Measurements from ENCODE around the gene EME2.
"Not testable (repeated sequence)": the region's sequence is repeated elsewhere in the genome, so short reads cannot be mapped to it uniquely, and the experiment has no call there.

The EME2 gene, protein sequence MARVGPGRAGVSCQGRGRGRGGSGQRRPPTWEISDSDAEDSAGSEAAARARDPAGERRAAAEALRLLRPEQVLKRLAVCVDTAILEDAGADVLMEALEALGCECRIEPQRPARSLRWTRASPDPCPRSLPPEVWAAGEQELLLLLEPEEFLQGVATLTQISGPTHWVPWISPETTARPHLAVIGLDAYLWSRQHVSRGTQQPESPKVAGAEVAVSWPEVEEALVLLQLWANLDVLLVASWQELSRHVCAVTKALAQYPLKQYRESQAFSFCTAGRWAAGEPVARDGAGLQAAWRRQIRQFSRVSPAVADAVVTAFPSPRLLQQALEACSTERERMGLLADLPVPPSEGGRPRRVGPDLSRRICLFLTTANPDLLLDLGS

DNA sequence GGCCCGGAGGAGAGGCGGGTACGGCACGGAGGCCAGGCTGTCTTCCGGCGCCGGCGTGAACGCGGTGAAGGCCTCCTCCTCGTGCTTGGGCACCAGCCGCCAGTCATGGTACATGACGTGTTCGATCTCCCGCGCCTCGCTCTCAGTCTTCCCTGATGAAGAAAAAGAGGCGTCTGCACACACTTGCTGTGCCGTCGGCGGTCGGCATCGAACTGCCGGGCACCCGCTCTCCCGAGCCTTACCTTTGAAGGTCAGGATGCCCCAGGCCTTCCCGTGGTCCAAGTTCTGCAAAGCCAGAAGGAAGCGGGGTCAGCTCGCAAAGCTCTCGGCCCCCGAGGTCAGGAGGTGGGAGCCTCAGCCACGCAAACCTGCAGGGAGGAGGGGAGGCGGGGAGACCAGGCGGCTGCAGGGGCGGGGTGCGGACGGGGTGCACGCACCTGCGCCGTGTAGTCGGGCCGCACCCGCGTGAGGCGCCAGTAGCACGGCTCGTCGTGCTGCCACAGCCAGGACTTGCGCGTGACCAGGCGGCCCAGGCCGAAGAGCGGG, at the start of gene EME2:
Gene EME2 (plus strand): TSS at position 449 of the 546 bp plus-strand sequence. CDS start 418 bp downstream, outside the sequence.
- DNase-seq, result no peak

DNA sequence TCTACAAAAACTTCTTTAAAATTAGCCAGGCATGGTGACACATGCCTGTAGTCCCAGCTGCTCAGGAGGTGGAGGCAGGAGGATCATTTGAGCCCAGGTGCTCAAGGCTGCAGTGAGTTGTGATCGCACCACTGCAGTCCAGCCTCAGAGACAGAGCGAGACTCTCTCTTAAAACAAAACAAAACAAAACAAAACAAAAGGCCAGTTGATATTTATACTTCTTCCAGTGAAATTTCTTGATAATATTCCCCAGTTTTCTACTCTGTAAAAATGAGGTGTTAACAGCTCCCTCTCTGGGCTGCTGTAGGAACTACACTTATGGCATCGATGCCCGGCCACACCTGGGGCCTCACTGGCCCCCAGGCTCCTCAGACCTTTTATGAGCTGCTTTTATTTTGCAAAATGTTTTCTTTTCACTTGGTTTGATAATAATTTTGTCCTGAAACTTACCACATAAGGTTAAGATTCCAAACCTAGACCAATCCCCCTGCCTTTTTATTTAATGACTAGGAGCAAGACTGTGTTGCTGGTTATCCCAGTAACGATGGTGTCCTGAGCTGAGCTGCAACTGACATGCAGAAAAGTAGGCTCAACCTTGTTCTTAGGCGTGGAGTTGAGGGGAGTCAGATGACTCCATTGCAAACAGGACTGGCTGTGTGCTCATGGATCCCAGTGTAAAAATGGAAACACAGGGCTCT, 49.0 kb upstream of the EME2 start:
- no peak for DNase-seq

DNA sequence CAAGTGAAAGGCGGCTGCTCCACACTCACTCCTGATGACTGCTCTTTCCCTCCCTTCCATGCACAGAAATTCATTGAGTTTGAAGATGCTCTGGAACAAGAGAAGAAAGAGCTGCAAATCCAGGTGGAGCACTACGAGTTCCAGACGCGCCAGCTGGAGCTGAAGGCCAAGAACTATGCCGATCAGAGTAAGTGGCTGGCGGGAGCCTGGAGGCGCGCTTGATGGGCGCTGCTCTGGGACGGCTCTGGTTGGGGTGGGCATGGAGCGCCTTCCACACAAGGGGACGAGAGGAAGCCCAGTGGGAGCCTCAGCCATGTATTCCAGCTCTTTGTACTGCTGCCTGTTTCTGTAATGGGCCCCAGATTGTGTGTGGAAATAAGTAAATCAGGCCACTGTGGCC, 48.1 kb upstream of the EME2 start:
- no peak for DNase-seq

DNA sequence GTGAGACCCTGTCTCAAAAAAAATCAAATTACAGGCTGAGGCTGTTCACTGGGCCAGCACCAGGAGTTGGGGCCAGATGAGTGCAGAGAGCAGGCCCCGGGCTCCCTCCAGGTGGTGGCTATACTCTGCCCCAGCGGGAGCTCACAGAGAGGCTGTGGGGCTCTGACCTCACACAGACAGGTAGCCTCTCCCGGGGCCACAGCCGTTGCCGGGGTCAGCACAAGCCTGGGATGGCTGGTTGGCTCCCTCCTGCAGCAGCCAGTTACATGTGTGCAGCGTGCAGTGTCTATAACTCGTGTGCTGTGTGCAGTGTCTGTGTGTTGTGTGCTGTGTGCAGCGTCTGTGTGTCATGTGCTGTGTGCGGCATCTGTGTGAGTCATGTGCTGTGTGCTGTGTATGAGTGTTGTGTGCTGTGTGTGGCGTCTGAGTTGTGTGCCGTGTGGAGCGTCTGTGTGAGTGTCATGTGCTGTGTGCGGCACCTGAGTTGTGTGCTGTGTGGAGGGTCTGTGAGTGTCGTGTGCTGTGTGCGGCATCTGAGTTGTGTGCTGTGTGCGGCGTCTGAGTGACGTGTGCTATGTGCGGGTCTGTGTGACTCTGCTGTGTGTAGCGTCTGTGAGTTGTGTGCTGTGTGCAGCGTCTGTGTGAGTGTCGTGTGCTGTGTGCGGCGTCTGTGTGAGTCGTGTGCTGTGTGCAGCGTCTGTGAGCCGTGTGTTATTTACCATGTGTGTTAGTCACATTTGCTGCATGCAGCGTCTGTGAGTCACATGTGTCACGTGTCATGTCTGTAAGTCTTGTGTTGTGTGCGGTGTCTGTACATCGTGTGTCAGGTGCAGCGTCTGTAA, 45.7 kb upstream of the EME2 start:
- DNase-seq, result no peak

DNA sequence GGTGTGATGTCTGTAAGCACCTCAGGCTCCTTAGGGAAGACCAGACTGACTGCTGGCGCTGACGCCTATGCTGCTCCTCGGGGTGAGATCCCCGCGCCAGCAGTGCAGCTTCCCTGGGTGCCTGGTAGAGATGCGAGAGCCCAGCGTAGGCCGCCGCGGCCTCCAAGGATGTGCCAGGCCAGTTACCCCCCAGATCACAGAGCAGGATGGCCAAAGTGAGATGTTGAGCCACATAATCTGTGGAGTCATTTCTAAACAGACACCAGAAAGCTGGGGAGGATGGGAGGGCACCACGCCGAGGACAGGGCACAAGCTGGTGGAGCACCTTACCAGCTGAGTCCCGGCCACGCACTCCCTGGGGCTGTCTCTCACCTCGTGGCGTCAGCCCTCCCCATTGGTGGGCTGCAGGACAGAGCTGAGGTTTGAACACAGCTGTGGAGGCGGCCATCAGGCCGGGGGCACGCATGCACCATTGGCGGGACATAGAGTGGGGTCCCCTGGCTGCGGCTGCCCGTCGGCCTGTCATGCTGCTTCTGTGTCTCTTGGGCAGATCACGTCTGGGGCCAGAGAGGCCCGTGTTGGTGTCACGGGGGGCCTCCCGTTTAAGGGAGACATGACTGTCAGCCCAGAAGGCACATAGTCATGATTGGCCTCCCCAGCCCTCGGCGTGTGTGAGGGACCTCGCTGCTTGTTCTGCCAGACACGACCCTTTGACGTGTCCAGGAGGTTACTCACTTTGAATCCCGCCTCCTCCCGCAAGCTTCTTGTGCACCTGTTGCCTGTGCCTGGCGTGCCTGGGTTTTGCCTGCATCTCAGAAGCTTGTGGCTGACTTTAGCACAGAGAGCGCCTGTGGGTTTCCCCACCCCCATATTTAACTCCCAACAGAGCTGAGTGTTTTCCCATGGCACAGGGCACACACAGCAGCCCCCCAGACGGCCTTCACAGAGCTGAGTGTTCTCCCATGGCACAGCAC, 44.7 kb upstream of the EME2 start:
- no peak for DNase-seq

DNA sequence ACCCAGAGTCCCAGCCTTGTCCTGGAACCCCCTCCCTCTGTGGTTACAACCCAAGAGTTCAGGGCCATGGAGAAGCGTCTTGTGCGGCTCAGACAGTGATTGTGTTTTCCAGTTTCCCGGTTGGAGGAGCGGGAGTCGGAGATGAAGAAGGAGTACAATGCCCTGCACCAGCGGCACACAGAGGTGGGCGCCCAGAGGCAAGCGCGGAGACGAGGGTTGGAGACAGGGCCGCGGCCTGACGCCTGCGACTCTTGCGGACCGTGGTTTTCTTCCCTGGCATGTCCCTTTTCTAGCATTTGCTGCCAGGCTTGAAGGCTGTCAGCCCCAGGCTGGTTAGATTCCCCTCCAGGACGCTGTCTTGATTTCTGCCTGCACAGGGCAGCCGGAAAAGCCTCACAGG, 43.6 kb upstream of the EME2 start:
- no peak for DNase-seq

DNA sequence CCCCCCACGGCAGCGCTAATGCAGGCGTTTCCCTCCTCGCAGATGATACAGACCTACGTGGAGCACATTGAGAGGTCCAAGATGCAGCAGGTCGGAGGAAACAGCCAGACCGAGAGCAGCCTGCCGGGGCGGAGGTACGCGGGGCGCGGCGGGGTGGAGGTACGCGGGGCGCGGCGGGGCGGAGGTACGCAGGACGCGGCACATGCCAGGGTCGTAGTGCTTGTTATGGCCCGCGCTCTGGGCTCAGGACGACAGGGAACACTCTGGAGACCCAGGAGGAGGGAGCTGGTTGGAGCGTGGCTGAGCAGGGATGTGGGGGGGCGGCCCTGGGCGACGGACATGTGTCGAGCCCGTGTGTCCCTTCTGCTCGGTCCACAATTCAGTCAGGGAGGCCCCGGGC, 43.2 kb upstream of the EME2 start:
- no peak for DNase-seq

DNA sequence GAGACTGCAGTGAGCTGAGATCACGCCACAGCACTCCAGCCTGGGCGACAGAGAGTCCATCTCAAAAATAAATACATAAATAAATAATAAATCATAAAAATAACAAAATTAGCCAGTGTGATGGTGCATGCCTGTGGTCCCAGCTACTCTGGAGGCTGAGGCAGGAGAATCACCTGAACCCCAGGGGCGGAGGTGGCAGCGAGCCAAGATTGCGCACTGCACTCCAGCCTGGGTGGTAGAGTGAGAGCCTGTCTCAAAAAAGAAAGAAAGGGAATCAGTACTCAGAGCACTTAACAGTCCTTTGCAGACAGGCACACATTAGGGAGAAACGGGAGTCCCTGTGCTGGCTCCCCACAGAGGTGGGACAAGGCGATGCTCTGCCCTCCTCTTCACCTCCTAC, 41.5 kb upstream of the EME2 start:
- no peak for DNase-seq

DNA sequence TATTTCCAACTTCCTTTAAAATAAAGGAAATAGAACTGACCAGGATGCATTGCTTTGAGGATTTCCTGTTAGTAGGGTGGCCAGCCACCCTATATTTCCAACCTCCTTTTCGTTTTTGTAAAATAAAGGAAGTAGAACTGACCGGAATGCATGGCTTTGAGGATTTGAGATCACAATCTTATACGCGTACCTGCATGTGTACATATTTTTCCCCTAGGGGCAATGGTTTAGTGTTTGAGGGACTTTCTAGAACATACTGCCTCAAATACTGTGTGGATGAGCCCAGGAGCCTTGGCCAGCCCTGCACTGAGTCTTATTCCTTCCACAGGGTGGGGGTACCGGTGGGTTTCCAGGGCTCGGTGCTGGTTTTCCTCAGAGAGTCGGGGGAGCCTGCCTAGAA, 41.0 kb upstream of the EME2 start:
- DNase-seq, result no peak

DNA sequence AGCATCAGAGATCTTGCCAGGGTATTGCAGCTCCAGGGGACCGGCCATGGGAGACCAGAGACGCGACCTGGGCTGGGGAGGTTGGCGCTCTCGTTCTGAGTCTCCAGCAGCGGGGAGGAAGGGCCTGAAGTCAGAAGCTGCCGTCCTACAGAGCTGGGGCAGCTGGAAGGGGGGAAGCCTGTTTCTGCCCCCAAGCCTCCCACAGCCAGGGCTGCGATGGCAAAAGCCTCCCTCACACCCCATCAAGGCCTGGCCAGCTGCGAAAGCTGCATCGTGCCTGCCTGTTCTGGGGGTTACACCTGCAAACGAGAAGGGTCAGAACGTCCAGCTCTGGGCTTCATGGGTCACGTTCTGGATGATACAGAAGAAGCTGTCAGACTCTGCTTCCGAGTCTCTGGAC, 40.5 kb upstream of the EME2 start:
- no peak for DNase-seq

DNA sequence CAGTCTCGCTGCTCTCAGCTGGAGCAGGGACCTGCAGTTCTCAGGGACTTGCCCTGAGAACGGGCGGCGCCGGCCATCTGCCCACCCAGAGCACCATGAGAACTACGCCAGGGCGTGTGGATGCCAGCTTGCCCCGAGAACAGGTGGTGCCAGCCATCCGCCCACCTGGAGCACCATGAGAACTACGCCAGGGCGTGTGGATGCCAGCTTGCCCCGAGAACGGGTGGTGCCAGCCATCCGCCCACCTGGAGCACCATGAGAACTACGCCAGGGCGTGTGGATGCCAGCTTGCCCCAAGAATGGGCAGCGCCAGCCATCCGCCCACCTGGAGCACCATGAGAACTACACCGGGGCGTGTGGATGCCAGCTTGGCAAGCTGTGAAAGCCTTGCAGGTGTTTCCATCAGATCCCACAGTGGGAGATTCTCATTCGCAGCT, 40.0 kb upstream of the EME2 start:
- not testable (repeated sequence) for DNase-seq

DNA sequence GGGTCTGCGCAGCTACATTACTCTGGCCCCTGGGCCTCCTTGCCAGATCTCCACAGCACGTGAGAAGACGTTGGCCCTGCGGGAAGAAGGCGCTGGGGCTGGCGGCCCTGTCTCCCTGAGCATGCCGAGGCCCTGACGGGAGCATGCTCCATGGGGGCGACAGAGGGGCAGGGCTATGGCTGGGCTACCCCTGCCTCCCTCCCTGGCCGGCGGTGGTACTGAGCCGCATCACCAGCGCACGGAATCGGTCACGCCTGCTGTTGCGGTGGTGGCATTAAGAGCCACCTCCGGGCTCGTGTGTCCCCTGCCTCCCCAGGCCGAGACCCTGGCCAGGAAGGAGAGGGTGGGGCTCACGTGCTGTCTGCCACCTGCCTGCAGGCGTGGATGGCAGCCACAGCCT, 38.5 kb upstream of the EME2 start:
- no peak for DNase-seq

DNA sequence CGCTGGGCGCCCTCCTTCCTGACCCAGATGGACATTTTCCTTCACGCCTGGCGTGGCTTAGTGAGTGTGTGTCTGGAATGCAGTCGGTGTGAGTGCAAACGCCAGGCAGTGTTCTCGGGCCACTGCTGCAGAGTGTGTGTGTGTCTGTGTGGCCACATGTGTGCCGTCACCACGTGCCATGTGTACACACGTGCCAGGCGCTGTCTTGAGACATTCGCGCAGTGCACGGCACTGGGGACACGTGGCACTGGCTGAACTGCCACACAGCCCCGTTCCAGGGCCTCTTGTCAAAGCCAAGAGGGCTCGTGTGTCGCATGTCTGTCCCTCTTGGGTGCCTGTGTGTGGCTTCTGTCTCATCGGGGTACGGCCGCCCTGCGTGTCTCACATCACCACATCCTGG, 37.8 kb upstream of the EME2 start:
- DNase-seq, result no peak

DNA sequence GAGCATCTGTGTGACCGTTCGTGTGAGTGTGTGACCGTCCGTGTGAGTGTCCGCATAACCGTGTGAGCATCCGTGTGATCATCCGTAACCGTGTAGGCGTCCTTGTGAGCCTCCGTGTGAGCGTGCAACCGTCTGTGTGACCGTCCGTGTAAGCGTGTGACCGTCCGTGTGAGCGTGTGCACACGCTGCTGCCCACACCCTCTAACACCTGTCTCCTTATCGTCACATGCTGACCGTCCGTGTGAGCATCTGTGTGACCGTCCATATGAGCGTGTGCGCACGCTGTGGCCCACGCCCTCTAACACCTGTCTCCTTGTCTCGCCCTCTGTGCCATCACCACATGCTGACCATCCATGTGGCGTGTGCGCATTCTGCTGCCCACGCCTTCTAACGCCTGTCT, 32.4 kb upstream of the EME2 start:
- DNase-seq, result no peak

DNA sequence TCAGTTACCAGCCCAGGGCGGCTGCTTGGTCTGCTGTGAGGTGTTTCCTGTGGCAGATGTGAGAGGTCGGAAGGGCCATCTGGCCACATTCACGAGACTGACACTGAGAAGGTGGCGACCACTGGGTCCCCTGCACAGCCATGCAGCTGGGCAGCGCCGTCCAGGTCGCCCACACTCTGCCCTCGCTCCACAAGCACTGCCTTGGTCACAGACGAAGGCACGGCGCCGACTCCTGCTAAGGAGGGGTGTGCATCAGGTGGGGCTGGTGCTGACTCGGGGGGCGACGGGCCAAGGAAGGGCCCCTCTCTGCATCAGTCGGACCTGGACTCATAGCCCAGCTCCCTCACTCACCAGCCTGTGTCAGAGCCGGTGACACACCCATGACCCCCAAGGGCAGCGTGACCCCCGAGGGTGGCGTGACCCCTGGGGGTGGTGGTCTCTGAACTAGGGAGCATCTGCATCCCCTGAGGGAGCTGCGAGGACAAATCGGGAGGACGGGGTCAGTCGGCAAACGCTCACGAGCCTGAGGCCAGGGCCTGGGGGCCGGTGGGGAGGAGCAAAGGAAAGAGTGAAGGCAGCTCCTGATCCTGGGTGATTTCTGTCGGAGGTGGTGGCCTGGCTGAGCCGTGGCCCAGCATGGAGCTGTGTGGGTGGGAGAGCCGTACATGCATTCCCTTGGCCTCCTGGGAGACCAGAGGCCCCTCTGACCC, 31.7 kb upstream of the EME2 start:
- no peak for DNase-seq

DNA sequence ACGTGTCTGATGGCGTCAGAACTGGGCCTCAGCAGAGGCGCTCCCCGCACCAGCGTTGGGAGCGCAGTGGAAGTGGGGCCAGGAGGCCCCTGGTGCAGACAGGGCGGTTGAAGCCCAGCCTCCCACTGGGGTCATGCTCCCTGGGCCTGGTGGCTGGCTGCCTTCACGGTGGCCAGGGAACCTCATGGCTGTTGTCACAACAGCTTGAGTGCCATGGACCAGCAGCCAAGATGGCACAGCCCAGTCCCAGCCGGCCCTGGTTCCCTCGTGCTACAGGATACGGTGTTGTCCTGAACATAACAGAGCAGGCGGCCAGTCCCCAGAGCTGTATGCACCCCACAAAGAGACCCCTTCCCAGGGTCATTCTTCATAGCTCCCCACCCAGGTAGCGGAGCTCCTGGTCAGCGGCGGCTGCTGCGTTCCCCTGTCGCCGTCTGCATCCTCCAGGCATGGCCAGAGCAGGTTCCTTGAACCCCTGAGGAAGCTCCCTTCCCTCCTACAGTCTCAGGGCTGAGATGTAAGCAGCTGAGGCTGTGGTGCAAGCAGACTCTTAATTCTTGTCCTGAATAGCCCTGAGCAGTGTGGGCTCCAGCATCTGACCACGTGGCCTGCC, 31.0 kb upstream of the EME2 start:
- DNase-seq, result no peak

DNA sequence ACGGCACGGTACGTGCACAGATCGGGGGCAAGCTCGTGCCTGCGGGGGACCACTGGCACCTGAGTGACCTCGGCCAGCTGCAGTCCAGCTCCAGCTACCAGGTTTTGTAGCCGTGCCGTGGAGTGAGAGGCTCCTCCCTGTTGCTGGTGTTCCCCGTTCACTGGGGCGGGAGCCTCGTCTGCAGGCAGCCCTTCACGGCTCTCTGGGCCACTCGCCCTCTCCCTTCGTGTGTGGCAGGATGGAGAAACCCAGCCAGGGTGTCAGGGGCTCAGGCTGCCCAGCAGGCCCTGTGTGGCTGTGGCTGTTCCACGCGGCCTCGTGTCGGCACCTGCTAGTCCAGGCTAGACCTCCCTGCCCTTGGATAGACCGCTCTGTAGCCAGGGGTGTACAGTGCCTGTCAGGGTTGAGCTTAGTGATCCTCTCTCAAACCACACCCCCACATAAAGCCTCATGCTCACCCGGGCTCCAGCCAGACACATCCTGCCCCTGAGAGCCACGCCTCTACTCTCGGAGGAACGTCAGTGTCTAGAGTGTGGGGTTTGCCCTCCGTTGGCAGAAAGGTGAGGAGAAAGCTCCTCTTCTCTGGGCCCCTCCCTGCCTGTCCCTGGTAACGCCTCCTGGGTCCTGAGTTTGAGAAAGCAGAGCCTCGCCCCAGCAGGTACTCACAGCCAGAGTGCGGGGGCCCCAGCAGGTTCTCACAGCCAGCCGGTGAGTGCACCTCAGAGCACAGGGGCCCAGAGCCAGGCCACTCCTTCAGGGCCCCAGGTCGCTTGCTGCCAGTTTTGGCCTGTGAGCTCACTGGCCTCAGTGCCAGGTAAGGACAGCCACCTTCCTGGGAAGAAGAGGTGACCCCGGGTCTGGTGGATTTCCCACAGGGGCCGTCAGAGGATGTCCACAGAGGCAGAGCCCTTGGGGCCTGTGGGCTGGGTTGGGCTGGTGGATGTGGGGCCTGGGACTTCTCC, 29.0 kb upstream of the EME2 start:
- no peak for DNase-seq

DNA sequence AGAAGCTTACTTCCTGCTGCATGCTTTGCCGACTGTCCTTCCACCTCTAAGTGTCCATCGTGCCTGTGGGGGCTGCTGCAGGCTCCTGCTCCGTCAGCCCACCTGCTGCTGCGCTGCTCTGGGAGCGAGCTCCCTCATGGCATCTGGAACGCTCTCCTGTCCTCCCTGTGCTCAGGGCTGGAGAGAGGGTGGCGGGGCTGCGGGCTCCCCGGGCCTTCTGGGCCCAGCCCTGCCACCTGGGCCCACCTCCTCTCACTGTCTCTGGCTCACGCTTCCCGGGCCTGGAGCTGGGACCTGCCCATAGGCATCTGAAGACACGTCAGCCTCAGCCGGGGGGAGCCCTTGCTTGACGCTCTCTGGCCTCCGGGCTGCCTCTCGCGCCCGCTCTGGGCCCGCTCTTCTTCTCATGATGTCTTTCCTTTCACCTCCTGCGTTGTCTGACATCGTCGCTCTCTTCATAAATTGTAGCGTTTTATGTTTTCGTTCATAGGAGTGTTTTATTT, 28.2 kb upstream of the EME2 start:
- no peak for DNase-seq

DNA sequence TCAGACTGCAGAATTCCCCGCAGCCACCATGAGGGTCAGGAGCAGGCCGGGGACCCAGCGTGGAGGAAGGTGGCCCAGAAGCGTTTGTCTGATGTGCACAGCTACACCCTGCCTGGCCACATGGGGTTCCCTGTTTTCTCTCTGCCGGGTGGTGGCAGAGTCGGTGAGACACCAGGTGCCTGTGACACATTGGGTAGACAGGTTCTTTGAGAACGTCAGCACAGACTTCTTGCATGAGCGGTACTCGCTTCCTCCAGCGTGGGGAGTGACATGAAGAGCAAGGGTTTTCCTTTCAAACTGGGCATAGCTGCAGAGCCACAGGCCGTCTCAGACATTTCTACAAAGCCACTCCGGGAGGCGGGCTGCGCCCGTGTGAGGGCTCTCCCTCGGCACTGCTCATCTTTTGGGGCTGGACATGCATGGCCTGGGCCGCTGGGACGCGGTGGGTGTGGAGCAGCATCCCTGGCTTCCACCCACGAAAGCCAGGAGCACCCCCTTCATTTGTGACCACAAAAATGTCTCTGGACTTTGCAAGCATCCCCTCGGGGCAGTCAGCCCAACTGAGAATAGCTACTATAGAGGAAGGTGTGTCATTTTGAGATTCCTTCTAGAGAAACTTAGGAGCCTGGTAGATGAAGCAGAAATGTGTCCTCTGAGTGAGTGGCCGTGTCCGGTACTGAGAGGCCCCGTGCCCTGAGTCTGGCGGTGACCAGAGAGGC, 27.3 kb upstream of the EME2 start:
- DNase-seq, result no peak
